GM19463 (cell line): ENCODE results near the gene MMP24.

Experiments used
- ATAC-seq: cut with Tn5 transposase; IDR thresholded peaks from one replicate; pipeline ENCODE4 v1.9.1; 2021; ENCODE audit warnings: mild to moderate bottlenecking, moderate library complexity; ENCODE audit not compliant: unreplicated experiment

The MMP24 gene

GRCh38 chr20:35277127-35277526, 50.6 kb downstream of the MMP24 start:
- ATAC-seq = no peak

- ATAC-seq = peak; percentile 83
These were observed 51.3 kb downstream of the MMP24 start, which contains the start of gene MMP24OS for GRCh38 chr20:35277531-35278395. Gene MMP24OS (minus strand): TSS chr20:35278122. CDS start chr20:35277929, 193 bp downstream.

GRCh38 chr20:35279040-35279439, 52.5 kb downstream of the MMP24 start:
- ATAC-seq = no peak

GRCh38 chr20:35279533-35280174, 53.2 kb downstream of the MMP24 start:
- ATAC-seq = no peak

- ATAC-seq = no peak
These were observed 54.0 kb downstream of the MMP24 start for GRCh38 chr20:35280523-35280922.

GRCh38 chr20:35281506-35282101, 55.1 kb downstream of the MMP24 start:
- ATAC-seq = no peak

- ATAC-seq = no peak
These were observed 57.2 kb downstream of the MMP24 start for GRCh38 chr20:35283441-35284266.

- ATAC-seq = peak; percentile 77
These were observed 57.9 kb downstream of the MMP24 start, which contains the start of gene EIF6 for GRCh38 chr20:35284267-35284991. Gene EIF6 (minus strand): TSS chr20:35284772. CDS start chr20:35284487, 285 bp downstream.

GRCh38 chr20:35284992-35285805, 58.7 kb downstream of the MMP24 start:
- no peak for ATAC-seq

GRCh38 chr20:35285806-35286076, 59.3 kb downstream of the MMP24 start:
- no peak for ATAC-seq

- no peak for ATAC-seq
These were observed 59.8 kb downstream of the MMP24 start for GRCh38 chr20:35286077-35286898.

- ATAC-seq = no peak
These were observed 60.5 kb downstream of the MMP24 start for GRCh38 chr20:35286899-35287508.

GRCh38 chr20:35287509-35288324, 61.2 kb downstream of the MMP24 start:
- no peak for ATAC-seq

GRCh38 chr20:35288325-35289060, 62.0 kb downstream of the MMP24 start:
- no peak for ATAC-seq

- ATAC-seq = no peak
These were observed 63.8 kb downstream of the MMP24 start for GRCh38 chr20:35290186-35290886.

GRCh38 chr20:35290887-35291417, 64.5 kb downstream of the MMP24 start:
- ATAC-seq = no peak
